Measurements from ENCODE around the gene NATD1.

Gene NATD1

GRCh38 chr17:21189361-21189760 is 63.8 kb downstream of the NATD1 start:
- no peak for DNase-seq

All from NCI-H69 (cell line).